ENCODE data around the gene MAZ. TPM values are rescaled to one million over a fixed set of nuclear protein-coding genes. Genes with fewer than 3 reads are reported as not detected.
"Not testable (repeated sequence)": the region's sequence is repeated elsewhere in the genome, so short reads cannot be mapped to it uniquely, and the experiment has no call there.

Gene MAZ
- 121 TPM for total RNA-seq
- 100 to 1,000 TPM; 236 to 314 (median 273) TPM for polyA plus RNA-seq (ENCODE audit: insufficient read depth in 1 of 8, insufficient read length in 8 of 8, low replicate concordance in 1 of 8)
- long read RNA-seq, donor 1, transcript MAZ-202 (5 exons, 2,532 nt) = major isoform, 9 of 22 reads
- long read RNA-seq, donor 1, transcript MAZ-201 (6 exons, 2,698 nt) = minor isoform, 6 of 22 reads
- long read RNA-seq, donor 1, partial matches to known transcripts = 5 of 22 reads
- long read RNA-seq, donor 1, other reads (novel, unspliced or antisense) = 0 of 22 reads
- long read RNA-seq, donor 2, partial matches to known transcripts = 0 of 1 reads
- long read RNA-seq, donor 2, other reads (novel, unspliced or antisense) = 0 of 1 reads
- long read RNA-seq, donor 3, transcript MAZ-201 (6 exons, 2,698 nt) = minor isoform, 18 of 63 reads
- long read RNA-seq, donor 3, transcript MAZ-202 (5 exons, 2,532 nt) = major isoform, 31 of 63 reads
- long read RNA-seq, donor 3, partial matches to known transcripts = 6 of 63 reads
- long read RNA-seq, donor 3, other reads (novel, unspliced or antisense) = 0 of 63 reads
- long read RNA-seq, donor 4, transcript MAZ-201 (6 exons, 2,698 nt) = minor isoform, 13 of 50 reads
- long read RNA-seq, donor 4, transcript MAZ-202 (5 exons, 2,532 nt) = major isoform, 22 of 50 reads
- long read RNA-seq, donor 4, partial matches to known transcripts = 11 of 50 reads
- long read RNA-seq, donor 4, other reads (novel, unspliced or antisense) = 0 of 50 reads
- long read RNA-seq, donor 5, transcript MAZ-202 (5 exons, 2,532 nt) = major isoform, 40 of 89 reads
- long read RNA-seq, donor 5, transcript MAZ-201 (6 exons, 2,698 nt) = minor isoform, 20 of 89 reads
- long read RNA-seq, donor 5, transcript MAZ-214 (3 exons, 1,464 nt) = minor isoform, 9 of 89 reads
- long read RNA-seq, donor 5, partial matches to known transcripts = 16 of 89 reads
- long read RNA-seq, donor 5, other reads (novel, unspliced or antisense) = 0 of 89 reads
- long read RNA-seq, donor 6, transcript MAZ-202 (5 exons, 2,532 nt) = major isoform, 23 of 59 reads
- long read RNA-seq, donor 6, transcript MAZ-201 (6 exons, 2,698 nt) = minor isoform, 19 of 59 reads
- long read RNA-seq, donor 6, partial matches to known transcripts = 15 of 59 reads
- long read RNA-seq, donor 6, other reads (novel, unspliced or antisense) = 0 of 59 reads
- long read RNA-seq, donor 7, transcript MAZ-201 (6 exons, 2,698 nt) = minor isoform, 22 of 149 reads
- long read RNA-seq, donor 7, transcript MAZ-202 (5 exons, 2,532 nt) = major isoform, 23 of 149 reads
- long read RNA-seq, donor 7, partial matches to known transcripts = 98 of 149 reads
- long read RNA-seq, donor 7, other reads (novel, unspliced or antisense) = 0 of 149 reads
- long read RNA-seq, donor 8, partial matches to known transcripts = 5 of 7 reads
- long read RNA-seq, donor 8, other reads (novel, unspliced or antisense) = 0 of 7 reads
- long read RNA-seq, donor 9, transcript MAZ-202 (5 exons, 2,532 nt) = major isoform, 19 of 38 reads
- long read RNA-seq, donor 9, transcript MAZ-201 (6 exons, 2,698 nt) = minor isoform, 5 of 38 reads
- long read RNA-seq, donor 9, partial matches to known transcripts = 12 of 38 reads
- long read RNA-seq, donor 9, other reads (novel, unspliced or antisense) = 0 of 38 reads
- long read RNA-seq, donor 10, transcript MAZ-202 (5 exons, 2,532 nt) = major isoform, 12 of 38 reads
- long read RNA-seq, donor 10, transcript MAZ-201 (6 exons, 2,698 nt) = minor isoform, 8 of 38 reads
- long read RNA-seq, donor 10, partial matches to known transcripts = 10 of 38 reads
- long read RNA-seq, donor 10, other reads (novel, unspliced or antisense) = 0 of 38 reads
- long read RNA-seq, donor 11, transcript MAZ-202 (5 exons, 2,532 nt) = major isoform, 14 of 27 reads
- long read RNA-seq, donor 11, transcript MAZ-201 (6 exons, 2,698 nt) = minor isoform, 5 of 27 reads
- long read RNA-seq, donor 11, partial matches to known transcripts = 0 of 27 reads
- long read RNA-seq, donor 11, other reads (novel, unspliced or antisense) = 0 of 27 reads

DNA sequence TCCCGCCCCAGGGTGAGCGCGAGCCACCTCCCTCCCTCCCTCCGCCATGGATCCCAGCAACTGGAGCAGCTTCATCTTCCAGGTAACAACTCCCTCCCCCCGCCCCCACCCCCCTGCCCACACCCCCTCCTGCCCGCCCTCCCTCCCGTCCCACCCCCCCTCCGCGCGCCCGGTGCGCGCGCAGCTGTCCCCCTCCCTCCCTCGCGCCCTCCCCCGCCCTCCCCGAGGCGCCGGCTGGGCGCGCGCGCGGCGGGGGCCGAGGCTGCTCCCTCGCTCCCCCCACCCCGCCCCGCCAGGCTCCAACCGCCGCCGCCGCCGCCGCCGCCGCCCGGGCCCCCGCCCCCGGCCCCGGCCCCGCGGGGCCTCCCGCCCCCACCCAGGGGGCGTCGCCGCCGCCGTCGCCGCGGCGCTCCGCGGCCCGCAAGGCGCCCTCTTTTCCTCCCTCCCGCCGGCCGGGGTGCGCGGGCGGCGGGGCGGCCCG is at the start of gene MAZ:
Gene MAZ (plus strand): TSS at position 431 of the 481 bp plus-strand sequence. CDS start 173 bp downstream, outside the sequence.
- Histone ChIP-seq H3K4me3 (ENCODE audit: low read length) (peak within 1 kb of the TSS; percentile 93), H3K9me3 (replicated peaks; ENCODE audit: control insufficient read depth, low read depth, low read length) (no peaks in the 10 kb centered on the region), H3K36me3 (ENCODE audit: control insufficient read depth, insufficient read depth, low read length) (peaks cover 53% of the 10 kb centered on the region), H3K27me3 (ENCODE audit: control insufficient read depth, insufficient read depth, low read length) (no peaks in the 10 kb centered on the region), H3K4me1 (ENCODE audit: control insufficient read depth, insufficient read depth, low read length) (peaks cover 57% of the 10 kb centered on the region), H3K27ac (ENCODE audit: low read length) (peak within 1 kb of the TSS; percentile 98)
- DNase-seq = no peak
- WGBS (ENCODE audit: insufficient coverage) = 3% methylated on average over 15 of the region's 67 CpGs

DNA sequence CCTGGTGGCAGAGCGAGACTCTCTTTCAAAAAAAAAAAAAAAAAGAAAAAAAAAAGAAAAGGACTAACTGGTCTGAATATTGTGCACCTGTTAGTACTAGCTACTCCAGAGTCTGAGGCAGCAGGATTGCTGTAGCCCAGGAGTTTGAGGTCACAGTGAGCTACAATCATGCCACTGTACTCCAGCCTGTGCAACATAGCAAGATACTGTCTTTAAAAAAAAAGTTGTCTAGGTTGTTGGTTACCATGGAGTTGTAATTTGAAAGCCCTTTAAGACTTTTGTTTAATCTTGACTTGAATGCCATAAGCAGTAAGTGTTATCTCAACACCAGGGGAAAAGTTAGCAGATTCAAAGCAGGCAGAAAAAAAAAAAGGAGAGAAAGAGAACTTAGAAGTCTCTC is 49.7 kb upstream of the MAZ start:
- no peaks in the 10 kb centered on the region for H3K27me3 ChIP-seq (ENCODE audit: control insufficient read depth, insufficient read depth, low read length)
- no peaks in the 10 kb centered on the region for H3K36me3 ChIP-seq (ENCODE audit: control insufficient read depth, insufficient read depth, low read length)
- WGBS (ENCODE audit: insufficient coverage) = 100% methylated on average over 1 of the region's 1 CpG
- no peak overlapping the region for H3K27ac ChIP-seq (ENCODE audit: low read length)
- H3K9me3 ChIP-seq (replicated peaks; ENCODE audit: control insufficient read depth, low read depth, low read length) = no peaks in the 10 kb centered on the region
- no peaks in the 10 kb centered on the region for H3K4me1 ChIP-seq (ENCODE audit: control insufficient read depth, insufficient read depth, low read length)
- no peak for DNase-seq
- no peak overlapping the region for H3K4me3 ChIP-seq (ENCODE audit: low read length)

DNA sequence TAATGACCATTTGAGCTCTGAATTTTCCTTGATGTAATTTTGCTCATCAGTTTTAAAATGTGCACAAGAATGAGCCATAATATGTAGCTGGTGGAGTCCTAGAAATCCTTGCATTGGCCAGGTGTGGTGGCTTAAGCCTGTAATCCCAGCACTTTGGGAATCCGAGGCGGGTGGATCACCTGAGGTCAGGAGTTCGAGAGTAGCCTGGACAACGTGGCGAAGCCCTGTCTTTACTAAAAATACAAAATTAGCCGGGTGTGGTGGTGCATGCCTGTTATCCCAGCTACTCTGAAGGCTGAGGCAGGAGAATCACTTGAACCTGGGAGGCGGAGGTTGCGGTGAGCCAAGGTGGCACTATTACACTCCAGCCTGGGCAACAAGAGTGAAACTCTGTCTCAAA is 49.2 kb upstream of the MAZ start:
- H3K27me3 ChIP-seq (ENCODE audit: control insufficient read depth, insufficient read depth, low read length); H3K9me3 ChIP-seq (replicated peaks; ENCODE audit: control insufficient read depth, low read depth, low read length); H3K36me3 ChIP-seq (ENCODE audit: control insufficient read depth, insufficient read depth, low read length); H3K4me1 ChIP-seq (ENCODE audit: control insufficient read depth, insufficient read depth, low read length); DNase-seq; H3K27ac ChIP-seq (ENCODE audit: low read length); H3K4me3 ChIP-seq (ENCODE audit: low read length): not testable (repeated sequence)
- 63% methylated on average over 6 of the region's 8 CpGs for WGBS (ENCODE audit: insufficient coverage)

DNA sequence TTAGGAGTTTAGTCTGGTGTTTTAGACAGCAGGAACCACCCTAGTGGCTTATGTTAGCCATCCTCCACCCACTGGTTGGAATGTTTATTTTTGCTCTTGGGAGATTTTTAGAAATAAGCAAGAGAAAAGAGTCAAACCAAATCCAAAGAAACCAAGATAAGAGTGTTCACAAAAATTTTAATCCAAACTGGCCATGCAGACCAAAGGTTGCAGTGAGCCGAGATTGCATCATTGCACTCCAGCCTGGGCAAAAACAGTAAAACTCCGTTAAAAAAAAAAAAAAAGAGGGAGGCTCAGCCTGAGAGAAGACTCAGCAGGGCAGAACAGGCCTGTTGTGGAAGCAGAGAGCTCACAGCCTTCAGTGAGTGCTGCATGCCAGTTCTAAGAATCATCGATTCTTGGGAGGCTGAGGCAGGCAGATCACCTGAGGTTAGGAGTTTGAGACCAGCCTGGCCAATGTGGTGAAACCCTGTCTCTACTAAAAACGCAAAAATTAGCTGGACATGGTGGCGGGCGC is 48.3 kb upstream of the MAZ start:
- Histone ChIP-seq H3K4me1 (ENCODE audit: control insufficient read depth, insufficient read depth, low read length) (no peaks in the 10 kb centered on the region), H3K4me3 (ENCODE audit: low read length) (no peak overlapping the region), H3K9me3 (replicated peaks; ENCODE audit: control insufficient read depth, low read depth, low read length) (no peaks in the 10 kb centered on the region), H3K27me3 (ENCODE audit: control insufficient read depth, insufficient read depth, low read length) (peaks cover 3% of the 10 kb centered on the region), H3K36me3 (ENCODE audit: control insufficient read depth, insufficient read depth, low read length) (no peaks in the 10 kb centered on the region), H3K27ac (ENCODE audit: low read length) (no peak overlapping the region)
- no peak for DNase-seq
- 71% methylated on average over 6 of the region's 6 CpGs for WGBS (ENCODE audit: insufficient coverage)

DNA sequence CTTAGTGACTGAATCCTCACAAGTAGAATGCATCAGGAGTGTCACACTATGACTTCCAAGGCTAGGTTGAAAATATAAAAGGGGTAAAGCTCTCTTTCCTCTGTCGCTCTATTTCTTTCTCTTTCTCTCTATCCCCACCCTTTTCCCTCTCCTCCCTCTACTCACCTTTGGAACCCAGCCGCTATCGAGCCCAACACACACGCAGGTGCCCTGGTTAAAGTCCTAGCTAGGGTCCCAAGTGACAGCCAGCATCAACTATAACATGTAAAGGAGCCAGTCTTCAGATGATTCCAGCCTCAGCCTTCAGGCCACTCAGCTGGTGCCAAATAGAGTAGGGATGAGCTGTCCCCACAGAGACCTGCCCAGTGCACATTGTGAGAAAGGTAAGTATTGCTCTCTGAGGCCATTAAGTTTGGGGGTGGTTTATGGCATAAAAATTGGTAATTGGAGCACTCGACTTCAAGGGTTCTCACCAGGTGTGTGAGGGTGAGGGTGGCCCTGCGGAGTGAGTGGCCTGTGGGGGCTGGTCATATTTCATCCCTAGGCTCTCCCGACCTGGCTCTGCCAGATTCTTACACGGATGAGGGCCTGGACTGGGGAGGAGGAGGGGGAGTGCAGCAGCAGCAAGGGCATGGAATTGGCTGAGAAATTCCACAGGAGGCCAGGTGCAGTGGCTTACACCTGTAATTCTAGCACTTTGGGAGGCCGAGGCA is 45.6 kb upstream of the MAZ start:
- Histone ChIP-seq H3K27me3 (ENCODE audit: control insufficient read depth, insufficient read depth, low read length) (peaks cover 3% of the 10 kb centered on the region), H3K36me3 (ENCODE audit: control insufficient read depth, insufficient read depth, low read length) (no peaks in the 10 kb centered on the region), H3K9me3 (replicated peaks; ENCODE audit: control insufficient read depth, low read depth, low read length) (no peaks in the 10 kb centered on the region), H3K27ac (ENCODE audit: low read length) (no peak overlapping the region), H3K4me3 (ENCODE audit: low read length) (no peak overlapping the region), H3K4me1 (ENCODE audit: control insufficient read depth, insufficient read depth, low read length) (no peaks in the 10 kb centered on the region)
- WGBS (ENCODE audit: insufficient coverage) = 53% methylated on average over 6 of the region's 9 CpGs
- DNase-seq = no peak

DNA sequence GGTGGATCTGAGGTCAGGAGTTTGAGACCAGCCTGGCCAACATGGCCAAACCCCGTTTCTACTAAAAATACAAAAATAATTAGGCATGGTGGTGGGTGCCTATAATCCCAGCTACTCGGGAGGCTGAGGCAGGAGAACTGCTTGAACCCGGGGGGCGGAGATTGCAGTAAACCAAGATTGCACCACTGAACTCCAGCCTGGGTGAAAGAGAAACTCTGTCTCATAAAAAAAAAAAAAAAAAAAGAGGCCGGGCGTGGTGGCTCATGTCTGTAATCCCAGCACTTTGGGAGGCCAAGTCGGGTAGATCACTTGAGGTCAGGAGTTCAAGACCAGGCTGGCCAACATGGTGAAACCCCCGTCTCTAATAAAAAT is 45.1 kb upstream of the MAZ start:
- H3K4me1 ChIP-seq (ENCODE audit: control insufficient read depth, insufficient read depth, low read length); H3K9me3 ChIP-seq (replicated peaks; ENCODE audit: control insufficient read depth, low read depth, low read length); H3K27ac ChIP-seq (ENCODE audit: low read length); H3K4me3 ChIP-seq (ENCODE audit: low read length); H3K36me3 ChIP-seq (ENCODE audit: control insufficient read depth, insufficient read depth, low read length); H3K27me3 ChIP-seq (ENCODE audit: control insufficient read depth, insufficient read depth, low read length); DNase-seq: not testable (repeated sequence)
- 83% methylated on average over 2 of the region's 8 CpGs for WGBS (ENCODE audit: insufficient coverage)

DNA sequence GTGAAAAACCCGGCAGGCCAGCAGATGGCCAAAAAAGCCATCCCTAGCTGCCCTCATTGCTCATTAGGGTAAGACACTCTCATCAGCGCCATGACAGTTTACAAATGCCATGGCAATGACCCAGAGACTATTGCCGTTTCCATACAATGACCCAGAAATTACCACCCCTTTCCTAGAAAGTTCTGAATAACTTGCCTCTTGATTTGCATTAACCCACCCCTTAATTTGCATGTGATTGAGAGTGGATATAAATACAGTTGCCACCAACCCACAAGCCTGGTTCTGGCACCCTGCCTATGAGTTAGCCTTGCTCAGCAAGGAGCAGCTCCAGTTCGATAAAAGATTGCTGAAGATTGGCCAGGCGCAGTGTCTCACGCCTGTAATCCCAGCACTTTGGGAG is 44.4 kb upstream of the MAZ start:
- Histone ChIP-seq H3K4me1 (ENCODE audit: control insufficient read depth, insufficient read depth, low read length) (no peaks in the 10 kb centered on the region), H3K4me3 (ENCODE audit: low read length) (no peak overlapping the region), H3K27me3 (ENCODE audit: control insufficient read depth, insufficient read depth, low read length) (peaks cover 3% of the 10 kb centered on the region), H3K9me3 (replicated peaks; ENCODE audit: control insufficient read depth, low read depth, low read length) (no peaks in the 10 kb centered on the region), H3K27ac (ENCODE audit: low read length) (no peak overlapping the region), H3K36me3 (ENCODE audit: control insufficient read depth, insufficient read depth, low read length) (no peaks in the 10 kb centered on the region)
- DNase-seq = no peak
- WGBS (ENCODE audit: insufficient coverage) = 67% methylated on average over 1 of the region's 6 CpGs

DNA sequence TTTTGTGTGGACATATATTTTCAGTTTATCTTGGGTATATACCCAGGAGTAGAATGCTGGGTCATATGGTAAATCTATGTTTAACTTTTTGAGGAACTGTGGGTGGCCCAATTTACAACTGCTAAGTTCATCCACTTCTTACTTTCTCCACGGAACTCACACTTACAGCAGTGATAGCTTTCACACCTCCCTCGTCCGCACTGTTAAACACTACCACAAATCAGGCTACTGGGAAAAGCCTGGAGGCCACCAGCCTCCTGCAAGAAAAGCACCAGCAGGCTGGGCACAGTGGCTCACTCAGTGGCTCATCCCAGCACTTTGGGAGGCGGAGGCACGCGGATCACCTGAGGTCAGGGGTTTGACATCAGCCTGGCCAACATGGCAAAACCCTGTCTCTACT is 43.0 kb upstream of the MAZ start:
- no peaks in the 10 kb centered on the region for H3K9me3 ChIP-seq (replicated peaks; ENCODE audit: control insufficient read depth, low read depth, low read length)
- WGBS (ENCODE audit: insufficient coverage) = 30% methylated on average over 3 of the region's 6 CpGs
- H3K27ac ChIP-seq (ENCODE audit: low read length) = no peak overlapping the region
- H3K4me1 ChIP-seq (ENCODE audit: control insufficient read depth, insufficient read depth, low read length) = no peaks in the 10 kb centered on the region
- no peak overlapping the region for H3K4me3 ChIP-seq (ENCODE audit: low read length)
- H3K27me3 ChIP-seq (ENCODE audit: control insufficient read depth, insufficient read depth, low read length) = peaks cover 3% of the 10 kb centered on the region
- no peak for DNase-seq
- H3K36me3 ChIP-seq (ENCODE audit: control insufficient read depth, insufficient read depth, low read length) = no peaks in the 10 kb centered on the region
